Esophagus muscularis mucosa (tissue), 4 donors: Measurements from ENCODE around the gene ZNFX1. TPM values are rescaled to one million over a fixed set of nuclear protein-coding genes. Genes with fewer than 3 reads are reported as not detected.
"Not testable (repeated sequence)": the region's sequence is repeated elsewhere in the genome, so short reads cannot be mapped to it uniquely, and the experiment has no call there.

Source experiments
- DNase-seq: peaks from one replicate; pipeline ENCODE4 v3.0.0-alpha.2; 2017; ENCODE audit errors: extremely low spot score
- H3K27ac ChIP-seq, 4 donors: fragments of 200-600 bp; sonication (generic); replicated peaks in 1 of 4; 1 replicate in 3 of 4; 2 replicates in 1 of 4; pipeline ENCODE4 v1.5.1; 2016 to 2019; ENCODE audit warnings: mild to moderate bottlenecking in 1 of 4
- H3K27me3 ChIP-seq, 4 donors: fragments of 200-600 bp; sonication (generic); one replicate each; pipeline versions ENCODE4 v1.5.1 to v1.6.0; 2016 to 2019
- H3K36me3 ChIP-seq, 4 donors: fragments of 200-600 bp; sonication (generic); one replicate each; pipeline ENCODE4 v1.5.1; 2016 to 2019
- H3K4me1 ChIP-seq, 4 donors: fragments of 200-600 bp; sonication (generic); one replicate each; pipeline ENCODE4 v1.5.1; 2016 to 2019
- H3K4me3 ChIP-seq, 4 donors: fragments of 200-600 bp; sonication (generic); 1 replicate in 2 of 4; 2 replicates in 2 of 4; pipeline ENCODE4 v1.5.1; 2016 to 2019; ENCODE audit warnings: mild to moderate bottlenecking in 4 of 4, moderate library complexity in 1 of 4
- H3K9me3 ChIP-seq, 4 donors: fragments of 200-600 bp; sonication (generic); 1 replicate in 3 of 4; 2 replicates in 1 of 4; pipeline ENCODE4 v1.5.1; 2016 to 2019
- CTCF ChIP-seq, 3 experiments: fragments of 200-600 bp in 2 of 3; fragments of 450-650 bp in 1 of 3; sonication (generic) in 2 of 3; IDR thresholded peaks; one replicate each; pipeline ENCODE4 v1.5.1; 2017 to 2019; ENCODE audit warnings: antibody characterized with exemption in 3 of 3, mild to moderate bottlenecking in 2 of 3, moderate library complexity in 1 of 3
- EP300 ChIP-seq: sonication (generic); formaldehyde crosslinking; IDR thresholded peaks from one replicate; pipeline ENCODE4 v1.6.1; 2017; ENCODE audit warnings: antibody characterized with exemption
- POLR2A ChIP-seq: fragments of 450-650 bp; IDR thresholded peaks from one replicate; pipeline ENCODE4 v1.6.1; 2017; ENCODE audit warnings: antibody characterized with exemption, moderate library complexity, mild to moderate bottlenecking, low read depth
- POLR2AphosphoS5 ChIP-seq, 2 donors: sonication (generic); formaldehyde crosslinking; IDR thresholded peaks; one replicate each; pipeline ENCODE4 v1.6.1; 2017; ENCODE audit warnings: antibody characterized with exemption in 2 of 2
- WGBS: methylation state at CpG from one replicate; pipeline ENCODE4 v1.1.5; 2018; 5-methylcytosine and 5-hydroxymethylcytosine counted together
- intact Hi-C: fragments of 100-400 bp; cut with DNase I; formaldehyde crosslinking; loops from one replicate; pipeline ENCODE4 v1.15.1; 2023
- total RNA-seq, 4 donors: library from RNA; depleted of rRNA; stranded (reverse); fragments of >200 nt; gene quantifications; one replicate each; pipeline versions ENCODE4 v1.1.0 to v1.2.1, GENCODE V29; 2016

ZNFX1 gene
- total RNA-seq, 4 donors from 2014 or later, result 35.7 to 46.7 (median 41.3) TPM

- Histone ChIP-seq H3K27ac (no peak overlapping the region), H3K4me1 (peaks cover 14 to 20% (median 19%) of the 10 kb centered on the region in 4 donors), H3K4me3 (no peak overlapping the region), H3K27me3 (peaks cover 0 to 39% (median 31%) of the 10 kb centered on the region in 4 donors), H3K9me3 (peaks cover 0 to 3% (median under 1%) of the 10 kb centered on the region in 4 donors), H3K36me3 (no peaks in the 10 kb centered on the region)
- 67% methylated on average over 1 of the region's 1 CpG for WGBS
- DNase-seq, result no peak
- intact Hi-C loops, result no loop called here
- TF ChIP-seq POLR2AphosphoS5 (IDR thresholded peaks at IDR 0.05) (no peak), POLR2A (no peak), CTCF (IDR thresholded peaks at IDR 0.05) (no peak), EP300 (no peak)
These were observed 37.7 kb upstream of the ZNFX1 start for GRCh38 chr20:49315580-49315979.

- intact Hi-C loops, H3K36me3 ChIP-seq, DNase-seq, H3K4me3 ChIP-seq, H3K27ac ChIP-seq, H3K9me3 ChIP-seq: not testable (repeated sequence)
- WGBS, result 78% methylated on average over 2 of the region's 2 CpGs
- Histone ChIP-seq H3K4me1 (peaks cover 11 to 14% (median 12%) of the 10 kb centered on the region in 4 donors), H3K27me3 (peaks cover 0 to 23% (median 22%) of the 10 kb centered on the region in 4 donors)
These were observed 36.2 kb upstream of the ZNFX1 start for GRCh38 chr20:49314052-49314451.

GRCh38 chr20:49313283-49313682 is 35.4 kb upstream of the ZNFX1 start:
- no peak for TF ChIP-seq EP300
- no peak for TF ChIP-seq POLR2A
- no peak for TF ChIP-seq CTCF (IDR thresholded peaks at IDR 0.05)
- TF ChIP-seq POLR2AphosphoS5 (IDR thresholded peaks at IDR 0.05), result no peak
- intact Hi-C loops, result no loop called here

GRCh38 chr20:49312661-49313060 is 34.8 kb upstream of the ZNFX1 start:
- 88% methylated on average over 4 of the region's 4 CpGs for WGBS

More at GRCh38 chr20:49313283-49313682, 35.4 kb upstream of the ZNFX1 start:
- Histone ChIP-seq H3K4me1 (peaks cover 3 to 6% (median 4%) of the 10 kb centered on the region in 4 donors), H3K36me3 (no peaks in the 10 kb centered on the region), H3K27me3 (peaks cover 0 to 16% (median 14%) of the 10 kb centered on the region in 4 donors), H3K4me3 (no peak overlapping the region), H3K27ac (no peak overlapping the region), H3K9me3 (peaks cover 0 to 6% (median 2%) of the 10 kb centered on the region in 4 donors)
- 62% methylated on average over 1 of the region's 2 CpGs for WGBS
- no peak for DNase-seq

GRCh38 chr20:49310705-49311104 is 32.8 kb upstream of the ZNFX1 start:
- no peak for DNase-seq
- Histone ChIP-seq H3K27me3 (no peaks in the 10 kb centered on the region), H3K27ac (no peak overlapping the region), H3K4me3 (no peak overlapping the region), H3K4me1 (no peaks in the 10 kb centered on the region), H3K36me3 (no peaks in the 10 kb centered on the region), H3K9me3 (peaks cover 0 to 6% (median 2%) of the 10 kb centered on the region in 4 donors)
- intact Hi-C loops, result no loop called here
- TF ChIP-seq EP300, result no peak
- no peak for TF ChIP-seq CTCF (IDR thresholded peaks at IDR 0.05)
- no peak for TF ChIP-seq POLR2A
- no peak for TF ChIP-seq POLR2AphosphoS5 (IDR thresholded peaks at IDR 0.05)

More at GRCh38 chr20:49312661-49313060, 34.8 kb upstream of the ZNFX1 start:
- Histone ChIP-seq H3K27ac (no peak overlapping the region), H3K4me3 (no peak overlapping the region), H3K9me3 (peaks cover 0 to 6% (median 2%) of the 10 kb centered on the region in 4 donors), H3K4me1 (no peaks in the 10 kb centered on the region), H3K27me3 (peaks cover 0 to 10% (median 8%) of the 10 kb centered on the region in 4 donors), H3K36me3 (no peaks in the 10 kb centered on the region)
- no peak for DNase-seq
- intact Hi-C loops, result no loop called here
- TF ChIP-seq POLR2A (no peak), CTCF (IDR thresholded peaks at IDR 0.05) (no peak), EP300 (no peak), POLR2AphosphoS5 (IDR thresholded peaks at IDR 0.05) (no peak)
